GM12872 (cell line): ENCODE measurements around the gene SLC25A34.

Source experiments
- TF ChIP-seq, protein P1 (sequence below): IDR thresholded peaks from 3 replicates; pipeline ENCODE4 v1.5.1; 2011; ENCODE audit warnings: low read depth, mild to moderate bottlenecking, low read length, moderate library complexity; ENCODE audit not compliant: insufficient read depth

SLC25A34 gene

DNA sequence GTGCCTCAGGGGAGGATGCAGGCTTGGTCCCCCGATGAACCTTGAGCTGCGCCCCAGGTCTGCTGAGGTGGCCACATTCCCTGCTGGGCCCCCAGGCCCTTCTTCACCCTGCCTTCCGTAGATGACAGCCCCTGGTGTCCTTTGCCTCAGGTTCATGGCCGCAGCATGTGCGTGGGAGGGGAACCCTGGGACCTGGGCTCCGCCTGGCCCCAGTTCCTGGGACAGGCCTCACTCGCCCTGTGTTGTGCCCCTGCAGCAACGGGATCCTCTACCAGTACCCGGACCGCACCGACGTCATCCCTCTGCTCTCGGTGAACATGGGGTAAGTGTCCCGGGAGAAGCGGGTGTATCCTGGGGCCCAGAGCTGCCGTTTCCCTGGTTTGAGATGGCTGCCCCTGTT lies 5.1 kb upstream of the SLC25A34 start:
- TF ChIP-seq, protein P1, sequence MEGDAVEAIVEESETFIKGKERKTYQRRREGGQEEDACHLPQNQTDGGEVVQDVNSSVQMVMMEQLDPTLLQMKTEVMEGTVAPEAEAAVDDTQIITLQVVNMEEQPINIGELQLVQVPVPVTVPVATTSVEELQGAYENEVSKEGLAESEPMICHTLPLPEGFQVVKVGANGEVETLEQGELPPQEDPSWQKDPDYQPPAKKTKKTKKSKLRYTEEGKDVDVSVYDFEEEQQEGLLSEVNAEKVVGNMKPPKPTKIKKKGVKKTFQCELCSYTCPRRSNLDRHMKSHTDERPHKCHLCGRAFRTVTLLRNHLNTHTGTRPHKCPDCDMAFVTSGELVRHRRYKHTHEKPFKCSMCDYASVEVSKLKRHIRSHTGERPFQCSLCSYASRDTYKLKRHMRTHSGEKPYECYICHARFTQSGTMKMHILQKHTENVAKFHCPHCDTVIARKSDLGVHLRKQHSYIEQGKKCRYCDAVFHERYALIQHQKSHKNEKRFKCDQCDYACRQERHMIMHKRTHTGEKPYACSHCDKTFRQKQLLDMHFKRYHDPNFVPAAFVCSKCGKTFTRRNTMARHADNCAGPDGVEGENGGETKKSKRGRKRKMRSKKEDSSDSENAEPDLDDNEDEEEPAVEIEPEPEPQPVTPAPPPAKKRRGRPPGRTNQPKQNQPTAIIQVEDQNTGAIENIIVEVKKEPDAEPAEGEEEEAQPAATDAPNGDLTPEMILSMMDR, result no peak

DNA sequence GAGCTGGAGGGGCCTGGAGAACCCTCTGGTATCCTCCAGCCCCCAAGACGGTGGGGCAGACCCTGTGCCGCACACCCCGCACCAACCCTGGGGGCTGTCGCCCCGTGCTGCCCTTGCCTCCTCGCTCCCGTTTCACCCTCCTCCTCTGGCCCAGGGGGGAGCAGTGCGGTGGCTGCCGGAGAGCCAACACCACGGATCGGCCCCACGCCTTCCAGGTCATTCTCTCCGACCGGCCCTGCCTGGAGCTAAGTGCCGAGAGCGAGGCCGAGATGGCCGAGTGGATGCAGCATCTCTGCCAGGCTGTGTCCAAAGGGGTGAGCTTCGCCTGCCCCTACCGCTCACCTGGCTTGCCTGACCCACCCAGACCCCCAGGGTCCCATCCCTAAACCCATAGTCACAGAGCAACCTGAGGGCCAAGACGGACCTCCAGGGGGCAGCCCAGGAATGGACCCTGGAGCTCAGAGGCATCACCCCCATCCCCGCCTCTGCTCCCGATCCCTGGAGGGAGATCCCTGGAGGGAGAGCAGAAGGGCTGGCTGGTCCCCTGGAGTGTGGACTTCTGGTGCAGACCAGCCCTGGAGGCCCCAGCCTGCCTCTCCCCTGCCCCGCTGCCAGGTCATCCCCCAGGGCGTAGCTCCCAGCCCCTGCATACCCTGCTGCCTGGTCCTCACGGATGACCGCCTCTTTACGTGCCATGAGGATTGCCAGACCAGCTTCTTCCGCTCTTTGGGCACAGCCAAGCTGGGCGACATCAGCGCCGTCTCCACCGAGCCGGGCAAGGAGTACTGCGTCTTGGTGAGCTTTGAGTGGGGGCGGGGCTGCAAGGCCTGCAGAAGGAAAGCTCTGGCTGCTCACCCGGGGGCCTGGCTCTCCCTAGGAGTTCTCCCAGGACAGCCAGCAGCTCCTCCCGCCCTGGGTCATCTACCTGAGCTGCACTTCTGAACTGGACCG lies 4.0 kb upstream of the SLC25A34 start:
- TF ChIP-seq, protein P1, result no peak

- TF ChIP-seq, protein P1, result no peak
These were observed 3.4 kb upstream of the SLC25A34 start for GRCh38 chr1:15732686-15733081.

DNA sequence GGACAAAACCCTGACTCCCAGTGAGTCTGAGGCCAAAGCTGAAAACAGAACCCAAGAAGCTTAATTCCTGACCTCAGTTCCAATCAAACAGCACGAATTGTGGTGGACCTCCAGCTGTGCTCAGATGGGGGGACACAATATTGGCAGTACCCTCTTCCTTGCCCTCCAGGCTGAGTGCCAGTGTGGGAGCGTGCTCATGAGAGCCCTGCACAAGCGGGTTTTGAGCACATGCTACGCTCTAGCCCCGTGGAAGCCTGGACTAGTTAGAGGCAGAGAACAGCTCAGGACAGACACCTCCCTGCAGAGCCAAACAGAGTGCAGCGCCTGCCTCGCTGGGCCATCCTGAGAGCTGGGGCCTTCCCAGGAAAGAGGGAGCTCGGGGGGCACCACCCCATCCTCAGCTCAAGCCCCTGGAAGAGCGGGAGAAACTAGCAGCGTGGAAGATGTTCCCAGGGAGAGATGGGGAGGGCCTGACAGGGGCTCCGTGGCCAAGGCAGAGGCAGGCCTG lies 2.8 kb upstream of the SLC25A34 start:
- TF ChIP-seq, protein P1, result no peak

- TF ChIP-seq, protein P1, result no peak
These were observed 2.3 kb upstream of the SLC25A34 start for GRCh38 chr1:15733726-15734226.

GRCh38 chr1:15734296-15734695 lies 1.8 kb upstream of the SLC25A34 start:
- TF ChIP-seq, protein P1, result no peak

DNA sequence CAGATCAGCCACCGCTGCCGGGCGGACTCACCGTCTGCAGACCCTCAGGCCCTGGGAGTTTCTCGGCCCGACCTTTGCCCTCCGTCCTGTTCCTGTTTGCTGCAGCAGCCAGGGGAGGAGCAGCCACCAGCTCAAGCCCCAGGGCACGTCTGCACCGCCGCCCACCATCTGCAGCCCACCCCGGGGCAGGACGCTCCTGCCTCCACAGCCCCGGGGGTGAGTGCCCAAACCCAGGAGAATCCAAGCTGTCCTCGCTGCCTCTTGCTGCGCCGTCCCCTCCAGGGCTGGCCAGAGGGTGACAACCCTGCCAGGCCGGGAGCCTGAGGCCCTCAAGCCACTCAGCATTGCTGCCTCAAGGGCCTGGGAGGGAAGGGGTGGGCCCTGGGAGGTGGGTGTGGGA lies 1.2 kb upstream of the SLC25A34 start:
- TF ChIP-seq, protein P1, result no peak
